ENCODE measurements around the gene ZFYVE27.

- TF ChIP-seq, protein P1, sequence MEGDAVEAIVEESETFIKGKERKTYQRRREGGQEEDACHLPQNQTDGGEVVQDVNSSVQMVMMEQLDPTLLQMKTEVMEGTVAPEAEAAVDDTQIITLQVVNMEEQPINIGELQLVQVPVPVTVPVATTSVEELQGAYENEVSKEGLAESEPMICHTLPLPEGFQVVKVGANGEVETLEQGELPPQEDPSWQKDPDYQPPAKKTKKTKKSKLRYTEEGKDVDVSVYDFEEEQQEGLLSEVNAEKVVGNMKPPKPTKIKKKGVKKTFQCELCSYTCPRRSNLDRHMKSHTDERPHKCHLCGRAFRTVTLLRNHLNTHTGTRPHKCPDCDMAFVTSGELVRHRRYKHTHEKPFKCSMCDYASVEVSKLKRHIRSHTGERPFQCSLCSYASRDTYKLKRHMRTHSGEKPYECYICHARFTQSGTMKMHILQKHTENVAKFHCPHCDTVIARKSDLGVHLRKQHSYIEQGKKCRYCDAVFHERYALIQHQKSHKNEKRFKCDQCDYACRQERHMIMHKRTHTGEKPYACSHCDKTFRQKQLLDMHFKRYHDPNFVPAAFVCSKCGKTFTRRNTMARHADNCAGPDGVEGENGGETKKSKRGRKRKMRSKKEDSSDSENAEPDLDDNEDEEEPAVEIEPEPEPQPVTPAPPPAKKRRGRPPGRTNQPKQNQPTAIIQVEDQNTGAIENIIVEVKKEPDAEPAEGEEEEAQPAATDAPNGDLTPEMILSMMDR (IDR thresholded peaks at IDR 0.05), result no peak
- no peak for TF ChIP-seq EZH2phosphoT487 (IDR thresholded peaks at IDR 0.05)
Measured at GRCh38 chr10:97743169-97743943, 6.4 kb downstream of the ZFYVE27 start.

Data from neural progenitor cell (in vitro differentiated cells).